HT-29 (cell line): Measurements from ENCODE around the gene SLC2A10. TPM values are rescaled to one million over a fixed set of nuclear protein-coding genes. Genes with fewer than 3 reads are reported as not detected.

ENCODE experiments used
- DNase-seq: peaks from one replicate; pipeline ENCODE4 v3.0.0-alpha.2; 2015; ENCODE audit warnings: low spot score
- total RNA-seq: library from RNA; depleted of rRNA; stranded (reverse); fragments of >200 nt; shearing (Covaris generic); gene quantifications from 2 replicates; pipeline ENCODE4 v1.2.3, GENCODE V29; 2014

Gene SLC2A10
- total RNA-seq, 1 experiment from 2014 or later: 3.5 TPM

DNA sequence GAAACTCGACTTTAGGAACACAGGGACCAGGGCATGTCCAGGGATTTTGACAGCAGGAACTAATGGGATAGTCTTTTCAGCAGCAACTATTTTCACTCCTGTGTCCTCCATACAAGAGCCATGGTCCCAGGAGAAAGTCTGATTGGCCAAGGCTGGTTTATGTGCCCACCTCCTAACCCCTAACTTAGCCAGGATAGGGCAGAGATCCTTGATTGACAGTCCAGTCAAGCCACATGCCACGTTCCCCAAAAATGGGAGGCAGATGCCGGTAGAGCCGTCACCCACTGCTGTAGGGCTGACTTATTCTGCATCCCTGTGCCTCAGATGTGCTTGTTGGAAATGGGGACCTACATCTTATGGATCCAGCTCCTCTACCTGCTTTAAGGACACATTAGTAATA, 22.3 kb downstream of the SLC2A10 start:
- no peak for DNase-seq

DNA sequence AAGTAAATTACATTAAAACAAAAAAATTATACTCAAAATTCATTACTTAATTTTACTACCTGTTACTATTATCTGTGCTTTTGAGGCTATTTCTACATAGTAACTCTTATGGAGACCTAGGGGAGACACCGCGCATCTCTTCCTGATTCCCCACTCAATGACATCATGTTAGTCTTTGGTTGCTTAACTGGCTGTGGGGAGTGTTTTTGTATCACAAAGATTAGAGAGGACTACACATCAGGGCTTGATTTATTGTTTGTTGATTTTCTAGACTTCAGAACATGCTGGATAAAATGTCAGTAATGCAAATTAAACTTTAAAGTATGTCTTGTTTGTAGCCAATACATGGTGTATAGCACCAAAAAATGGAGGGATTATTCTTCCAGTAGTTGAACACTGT, 26.0 kb downstream of the SLC2A10 start:
- DNase-seq: no peak

DNA sequence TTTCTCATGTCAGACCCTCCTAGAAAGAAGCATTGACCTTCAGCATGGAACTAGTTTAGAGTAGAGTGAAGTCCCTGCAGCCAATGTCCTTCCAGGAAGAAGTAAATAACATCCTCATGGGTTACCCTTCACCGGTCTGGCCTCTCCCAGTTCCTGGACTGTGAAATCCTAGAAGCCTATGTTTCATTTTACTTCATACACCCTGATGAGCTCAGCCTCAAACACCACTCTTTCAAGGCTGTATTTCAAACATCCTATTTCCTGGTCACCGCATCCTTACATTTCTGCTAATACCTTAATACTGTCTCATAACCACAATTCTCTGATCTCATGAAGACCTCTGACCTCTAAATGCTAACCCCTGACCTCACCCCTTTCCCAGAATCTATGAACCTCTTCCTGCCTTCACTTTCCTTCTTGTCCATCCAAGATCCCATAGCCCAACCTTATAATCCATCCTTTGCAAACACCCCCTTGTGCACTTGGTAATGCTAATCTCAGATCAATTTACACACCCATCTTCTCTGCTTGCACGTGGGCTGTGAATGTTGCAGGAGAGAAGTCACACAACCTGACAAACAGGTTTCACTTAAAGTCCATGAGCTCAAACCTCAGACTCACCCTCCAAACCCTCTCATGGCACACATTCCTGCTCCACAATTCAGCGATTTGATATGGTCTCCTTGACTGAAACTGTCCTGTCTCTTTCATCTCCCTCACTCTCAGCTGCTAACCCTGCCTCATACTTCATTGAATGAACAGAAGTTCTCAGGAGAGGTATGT, 30.2 kb downstream of the SLC2A10 start:
- DNase-seq: peak; percentile 75

DNA sequence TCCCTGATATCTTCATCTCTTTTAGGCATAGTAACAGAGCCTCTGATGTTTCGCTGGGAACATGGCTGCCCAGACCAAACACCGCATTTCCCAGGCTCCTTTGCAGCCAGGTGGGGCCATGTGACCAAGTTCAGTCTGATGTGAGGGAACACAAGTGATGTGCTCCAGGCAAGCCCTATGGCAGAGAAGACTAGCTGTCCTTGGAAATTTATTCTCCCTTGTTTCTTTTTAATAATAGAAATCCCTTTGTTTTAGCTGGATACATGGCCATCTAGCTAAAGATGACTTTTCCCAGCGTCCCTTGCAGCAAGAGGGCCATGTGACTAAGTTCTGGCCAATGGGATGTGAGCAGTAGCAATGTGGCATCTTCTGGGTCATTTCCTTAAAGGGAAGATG, 30.8 kb downstream of the SLC2A10 start:
- DNase-seq: no peak

DNA sequence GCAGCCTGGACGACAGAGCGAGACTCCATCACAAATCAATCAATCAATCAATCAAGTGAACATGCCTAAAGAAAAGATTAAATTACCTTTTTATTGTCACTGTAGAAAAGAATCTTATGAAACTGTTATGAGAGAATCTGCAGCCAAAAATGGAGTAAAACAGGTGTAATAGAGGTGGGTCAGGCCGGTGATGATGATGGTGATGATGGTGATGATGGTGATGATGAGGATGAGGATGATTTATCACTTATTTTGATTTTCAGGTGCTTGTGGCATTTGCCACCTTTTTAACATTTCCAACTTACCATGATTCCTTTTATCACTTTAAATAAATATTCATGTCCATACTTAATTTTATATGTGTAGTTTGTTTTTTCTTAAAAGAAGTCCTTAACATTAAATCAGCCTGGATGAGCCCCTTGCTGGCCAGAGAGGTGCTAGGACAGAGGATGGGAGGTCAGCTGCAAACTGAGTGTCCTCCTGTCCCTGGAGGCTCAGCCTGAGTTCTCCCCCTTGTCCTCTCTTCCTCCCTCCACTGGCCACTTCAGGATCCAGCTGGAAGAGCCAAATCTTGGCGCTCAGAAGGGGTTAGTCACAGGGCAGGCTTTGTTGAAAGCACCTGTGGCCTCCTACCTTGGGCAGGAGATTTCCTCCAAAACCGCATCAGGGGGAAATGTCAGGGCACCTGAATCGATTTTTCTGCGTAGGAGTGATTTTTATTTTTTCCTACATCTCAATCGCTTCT, 32.6 kb downstream of the SLC2A10 start:
- DNase-seq: no peak

DNA sequence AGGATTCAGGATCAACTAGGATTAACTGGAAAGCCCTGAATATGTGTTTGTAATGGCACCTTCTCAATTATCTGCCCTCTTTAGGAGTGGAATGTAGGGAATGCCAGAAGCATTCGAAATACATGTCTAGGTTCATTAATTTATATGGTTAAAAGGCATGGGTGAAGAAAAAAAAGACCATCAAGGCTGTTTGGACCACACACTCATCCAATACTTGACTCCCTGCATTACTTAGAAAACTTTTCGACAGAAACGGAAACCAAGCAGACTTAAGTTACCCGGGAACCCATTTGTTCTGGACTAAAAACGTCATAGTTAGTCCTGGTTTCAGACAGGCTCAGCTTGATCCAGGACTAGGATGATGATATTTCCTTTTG, 33.2 kb downstream of the SLC2A10 start:
- no peak for DNase-seq

DNA sequence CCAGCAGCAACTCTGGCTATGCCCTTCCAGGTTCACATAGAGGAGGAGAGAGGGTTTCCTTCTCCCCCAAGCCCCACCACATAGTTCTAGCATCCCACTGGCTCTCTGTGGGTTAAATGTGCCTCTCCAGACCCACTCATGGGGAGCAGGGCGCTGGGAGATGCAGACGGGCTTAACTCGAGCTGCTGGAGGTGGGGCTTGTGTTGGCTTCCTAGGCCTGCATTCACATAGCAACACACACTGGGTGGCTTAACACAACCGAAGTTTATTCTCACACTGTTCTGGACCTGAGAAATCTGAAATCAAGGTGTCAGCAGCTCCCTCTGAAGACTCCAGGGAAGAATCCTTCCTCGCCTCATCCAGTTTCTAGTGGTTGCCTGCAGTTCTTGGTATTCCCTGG, 33.6 kb downstream of the SLC2A10 start:
- DNase-seq: no peak

DNA sequence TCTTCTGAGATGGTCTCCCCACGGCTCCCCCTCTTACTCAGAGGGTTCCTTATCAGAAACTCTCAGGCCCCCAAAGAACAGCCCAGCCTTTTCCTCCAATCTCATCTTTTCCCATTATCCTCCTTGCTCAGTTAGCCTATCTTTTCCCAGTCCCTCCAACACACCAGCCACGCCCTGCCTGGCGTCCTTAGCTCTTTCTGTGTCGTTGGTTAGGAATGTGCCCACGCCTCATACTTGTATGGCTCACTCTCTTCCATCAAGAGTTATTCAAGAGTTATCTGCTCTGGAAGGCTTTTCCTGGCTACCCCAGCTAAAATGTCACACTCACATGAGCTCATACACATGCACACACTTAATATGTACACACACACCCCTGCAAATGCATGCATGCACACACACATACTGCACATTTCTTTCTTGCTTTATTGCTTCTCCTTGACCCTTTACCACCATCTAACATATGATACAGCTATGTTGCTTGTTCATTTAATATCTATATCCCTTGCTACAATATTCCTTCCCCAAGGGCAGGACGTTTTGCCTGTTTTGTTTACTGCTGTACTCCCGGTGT, 37.6 kb downstream of the SLC2A10 start:
- DNase-seq: no peak

DNA sequence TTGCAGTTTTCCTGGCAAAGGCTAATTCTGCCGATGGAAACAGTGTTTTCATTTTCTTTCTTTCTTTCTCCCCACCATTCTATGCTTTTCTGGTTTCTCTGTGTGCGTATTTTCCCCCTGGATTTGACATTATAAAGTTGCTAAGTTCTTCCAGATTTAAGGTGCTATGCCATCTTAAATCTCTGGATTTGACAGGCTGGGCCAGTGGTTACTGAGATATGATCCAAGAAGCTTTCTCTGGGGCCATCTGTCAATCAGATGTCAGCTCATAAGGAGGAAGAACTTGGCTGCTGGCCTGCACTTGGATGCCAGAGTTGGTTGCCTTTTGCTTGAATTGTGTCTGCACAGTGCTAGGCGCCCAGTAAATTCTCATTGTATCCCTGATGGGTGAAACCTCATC, 39.7 kb downstream of the SLC2A10 start:
- no peak for DNase-seq

DNA sequence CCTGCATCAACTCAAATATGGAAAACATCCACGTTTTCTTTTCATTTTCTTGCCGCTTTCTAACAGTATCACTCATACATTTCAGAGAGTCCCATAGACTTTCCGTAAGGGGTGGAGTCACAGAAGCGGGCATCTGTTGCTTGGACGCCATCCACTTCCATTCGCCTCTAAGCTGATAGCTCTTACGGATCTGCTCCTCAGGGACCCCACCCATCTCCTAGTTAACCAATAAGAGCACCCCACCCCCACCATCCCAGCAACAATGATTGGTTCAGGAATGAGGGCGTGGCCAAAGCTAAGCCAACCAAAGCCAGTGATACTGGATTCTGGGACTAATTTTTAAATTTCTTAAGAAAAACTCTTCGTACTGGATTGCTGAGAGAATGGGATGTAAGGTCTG, 42.4 kb downstream of the SLC2A10 start:
- DNase-seq: no peak

DNA sequence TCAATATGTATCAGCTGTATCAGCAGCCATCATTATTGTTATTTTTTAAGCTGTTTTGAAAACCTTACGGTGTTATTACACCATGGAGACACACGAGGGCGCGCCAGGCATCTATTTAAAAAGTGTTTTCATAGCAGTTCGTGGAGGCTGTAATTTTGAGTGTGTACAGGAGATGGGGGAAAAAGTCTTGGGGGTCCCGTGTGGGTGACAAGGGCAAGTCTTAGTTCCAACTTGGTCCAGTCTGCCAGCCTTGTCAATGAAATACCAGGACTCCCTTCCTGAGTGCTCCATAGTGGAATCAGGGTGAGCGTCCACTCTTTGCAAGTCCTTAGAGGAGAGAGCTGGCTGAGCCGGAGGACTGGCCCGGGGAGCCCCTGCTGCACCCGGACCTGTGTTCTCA, 43.3 kb downstream of the SLC2A10 start:
- DNase-seq: peak; percentile 84

DNA sequence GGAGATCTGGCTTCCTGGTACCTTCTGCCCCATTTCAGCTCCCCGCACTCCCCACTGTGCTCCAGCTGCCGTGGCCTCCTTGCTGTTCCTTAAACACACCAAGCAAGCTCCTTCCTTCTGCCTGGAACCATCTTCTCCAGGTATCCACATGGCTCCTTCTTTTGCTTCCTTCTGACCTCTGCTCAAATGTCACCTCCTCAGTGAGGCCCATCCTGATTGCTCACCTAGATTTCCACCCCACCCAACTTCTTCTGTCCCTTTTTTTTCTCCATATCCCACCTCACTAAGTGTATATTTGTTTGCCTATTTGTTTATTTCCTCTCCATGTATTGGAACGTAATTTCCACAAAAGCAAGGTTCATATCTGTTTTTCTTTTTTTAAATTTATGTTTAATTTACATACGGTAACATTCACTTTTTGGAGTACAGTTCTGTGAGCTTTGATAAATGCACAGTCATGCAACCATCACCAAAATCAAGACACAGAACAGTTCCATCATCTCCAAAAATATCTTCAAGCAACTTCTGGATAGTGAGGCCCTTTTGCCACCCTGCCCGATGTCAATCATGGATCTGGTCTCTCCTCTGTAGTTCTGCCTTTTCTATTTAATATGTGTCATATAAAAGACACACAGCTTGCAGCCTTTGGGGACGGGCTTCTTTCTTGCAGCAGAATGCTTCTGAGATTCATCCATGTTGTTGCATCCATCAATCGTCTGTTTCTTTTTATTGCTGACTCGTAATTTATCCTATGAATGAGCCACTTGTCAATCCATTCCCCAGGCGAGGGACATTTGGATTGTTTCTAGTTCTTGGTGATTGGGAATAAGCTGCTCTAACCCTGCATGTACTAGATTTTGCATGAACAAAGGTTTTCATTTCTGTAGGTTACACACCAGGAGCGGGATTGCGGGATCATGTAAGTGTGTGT, 46.3 kb downstream of the SLC2A10 start:
- no peak for DNase-seq

DNA sequence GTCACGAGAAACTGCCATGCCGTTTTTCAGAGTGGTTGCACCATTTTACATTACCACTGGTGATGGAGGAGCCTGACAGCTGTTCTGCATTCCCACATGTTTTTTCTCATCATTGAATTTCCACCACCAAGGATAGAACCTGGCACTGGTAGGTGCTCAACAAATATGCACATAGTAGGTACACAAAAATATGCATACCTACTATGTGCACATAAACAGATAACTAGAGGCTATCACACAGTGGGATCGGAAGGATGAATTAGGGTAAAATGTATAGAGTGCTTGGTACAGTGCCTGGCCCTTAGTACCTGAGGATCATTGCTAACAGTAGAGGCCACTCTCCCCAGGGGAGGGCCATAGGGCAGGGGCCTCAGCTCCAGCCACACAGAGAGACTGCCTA, 47.0 kb downstream of the SLC2A10 start:
- no peak for DNase-seq

DNA sequence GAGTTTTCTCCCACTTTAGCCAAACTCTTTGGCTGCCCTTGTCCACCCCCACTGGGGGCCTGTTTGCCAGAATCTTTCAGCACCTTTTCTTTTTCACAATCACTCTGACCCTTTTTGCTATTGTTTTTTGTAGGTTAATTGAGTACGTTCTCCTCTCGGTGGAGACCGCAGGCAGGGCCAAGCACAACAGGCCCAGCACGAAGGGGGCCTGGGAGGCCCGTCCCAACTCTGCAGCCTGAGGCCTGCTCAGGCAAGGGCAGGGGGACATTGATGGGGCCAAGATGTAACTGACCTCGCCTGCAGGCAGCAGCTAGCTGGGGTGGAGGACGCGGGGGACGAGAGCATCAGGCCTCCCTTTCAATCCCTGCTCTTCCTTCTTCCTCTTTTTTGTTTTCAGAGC, 47.7 kb downstream of the SLC2A10 start:
- DNase-seq: no peak

DNA sequence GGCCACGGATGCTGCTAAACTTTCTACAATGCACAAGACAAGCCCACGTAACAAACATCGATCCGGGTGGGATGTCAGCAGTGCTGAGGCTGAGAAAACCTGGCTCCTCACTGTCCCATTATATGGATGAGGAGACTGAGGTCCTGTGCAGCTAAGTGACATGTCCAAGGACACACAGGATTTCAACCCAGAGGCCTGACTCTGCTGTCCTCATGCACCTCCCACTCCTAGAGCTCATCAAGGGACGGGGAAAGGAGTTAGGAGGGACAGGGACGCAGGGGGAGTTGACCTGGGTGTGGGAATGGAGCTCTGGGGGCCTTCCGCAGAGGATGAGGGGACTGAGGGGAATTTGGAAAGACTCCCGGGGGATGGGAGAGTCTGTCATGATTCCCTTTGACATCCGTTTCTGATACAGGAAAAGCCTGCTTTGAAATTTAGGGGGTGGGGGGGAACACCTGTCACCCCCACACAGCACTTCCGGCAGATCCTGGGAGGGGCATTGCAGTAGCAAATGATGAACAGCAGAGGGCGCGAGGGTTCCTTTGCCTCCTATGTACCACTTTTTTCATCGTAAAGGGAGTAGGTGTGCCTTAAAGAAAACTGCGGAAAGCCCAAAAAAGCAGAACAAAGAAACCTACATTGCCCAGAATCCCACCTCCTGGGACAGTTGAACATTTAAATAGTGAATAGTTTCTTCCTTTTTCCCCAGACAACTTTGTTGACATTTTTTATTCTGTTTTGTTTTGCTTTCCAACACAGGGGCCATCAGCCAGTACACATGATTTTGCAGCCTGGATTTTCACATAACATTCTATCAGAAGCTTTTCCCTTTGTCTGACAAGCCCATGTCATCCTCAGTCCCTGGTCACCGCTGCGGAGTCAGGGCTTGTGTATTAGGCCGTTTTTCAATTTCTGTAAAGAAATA, 48.6 kb downstream of the SLC2A10 start:
- peak; percentile 90 for DNase-seq

DNA sequence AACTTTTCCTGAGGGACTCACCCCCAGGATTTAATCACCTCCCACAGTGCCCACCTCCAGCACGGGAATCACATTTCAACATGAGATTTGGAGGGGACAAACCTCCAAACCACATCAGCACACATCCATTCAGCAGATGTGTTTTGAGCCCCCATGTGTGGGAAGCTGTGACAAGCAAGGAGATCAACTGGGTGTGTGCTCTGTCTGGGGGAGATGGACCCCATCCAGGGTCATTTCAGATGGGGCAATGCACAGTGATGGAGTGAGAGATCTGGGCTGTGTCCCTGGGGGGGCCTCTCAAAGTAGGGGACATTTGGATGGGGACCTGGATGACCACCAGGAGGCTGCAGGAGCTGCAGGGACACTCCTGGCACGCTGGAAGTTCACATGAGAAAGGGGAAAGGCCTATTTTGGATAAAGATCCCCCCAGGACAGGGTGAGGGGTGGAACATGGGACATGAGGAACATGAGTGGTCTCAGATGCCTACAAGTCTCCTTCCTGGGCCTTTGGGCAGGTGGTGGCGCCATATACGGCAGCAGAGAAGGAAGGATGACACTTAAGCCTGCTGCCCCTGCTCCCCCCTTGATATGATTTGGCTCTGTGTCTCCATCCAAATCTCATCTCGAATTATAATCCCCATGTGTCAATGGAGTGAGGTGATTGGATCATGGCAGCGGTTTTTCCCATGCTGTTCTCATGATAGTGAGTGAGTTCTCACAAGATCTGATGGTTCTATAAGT, 49.6 kb downstream of the SLC2A10 start:
- DNase-seq: no peak

DNA sequence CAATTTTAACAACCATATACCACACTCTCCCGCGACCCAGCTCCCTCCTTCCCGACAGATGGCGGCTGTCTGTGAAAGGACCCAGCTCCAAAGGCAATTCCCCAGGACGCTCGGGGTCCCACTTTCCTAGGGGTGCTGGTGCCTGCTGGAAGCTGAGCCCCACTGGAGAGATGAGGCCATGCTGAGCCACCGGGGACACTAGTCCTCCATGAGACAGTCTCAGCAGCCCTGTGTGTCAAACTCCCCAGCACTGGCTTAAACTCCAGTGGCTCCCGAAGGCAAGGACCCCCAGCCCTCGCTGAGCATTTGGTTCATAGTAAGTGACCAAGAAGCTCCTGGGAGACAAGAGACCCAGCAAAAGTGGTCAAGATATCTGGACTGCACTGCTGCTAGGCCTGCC, 52.1 kb downstream of the SLC2A10 start:
- DNase-seq: no peak

DNA sequence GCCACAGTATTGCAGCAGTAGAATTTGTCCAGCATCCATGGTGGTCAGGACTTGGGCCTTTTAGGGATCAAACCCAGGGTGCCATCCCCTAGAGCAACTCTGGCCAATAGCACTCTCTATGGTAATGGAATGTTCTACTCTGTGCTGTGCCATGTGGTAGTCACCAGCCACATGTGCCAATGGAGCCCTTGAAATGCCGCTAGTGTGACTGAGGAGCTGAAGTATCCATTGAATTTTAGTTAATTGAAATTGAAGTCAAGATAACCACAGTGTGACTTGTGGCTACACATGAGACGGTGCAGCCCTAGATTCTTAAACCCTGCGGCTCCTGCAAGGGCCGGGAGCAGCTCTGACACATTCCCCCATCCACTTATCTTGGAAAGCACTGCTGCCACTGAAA, 54.6 kb downstream of the SLC2A10 start:
- DNase-seq: no peak

DNA sequence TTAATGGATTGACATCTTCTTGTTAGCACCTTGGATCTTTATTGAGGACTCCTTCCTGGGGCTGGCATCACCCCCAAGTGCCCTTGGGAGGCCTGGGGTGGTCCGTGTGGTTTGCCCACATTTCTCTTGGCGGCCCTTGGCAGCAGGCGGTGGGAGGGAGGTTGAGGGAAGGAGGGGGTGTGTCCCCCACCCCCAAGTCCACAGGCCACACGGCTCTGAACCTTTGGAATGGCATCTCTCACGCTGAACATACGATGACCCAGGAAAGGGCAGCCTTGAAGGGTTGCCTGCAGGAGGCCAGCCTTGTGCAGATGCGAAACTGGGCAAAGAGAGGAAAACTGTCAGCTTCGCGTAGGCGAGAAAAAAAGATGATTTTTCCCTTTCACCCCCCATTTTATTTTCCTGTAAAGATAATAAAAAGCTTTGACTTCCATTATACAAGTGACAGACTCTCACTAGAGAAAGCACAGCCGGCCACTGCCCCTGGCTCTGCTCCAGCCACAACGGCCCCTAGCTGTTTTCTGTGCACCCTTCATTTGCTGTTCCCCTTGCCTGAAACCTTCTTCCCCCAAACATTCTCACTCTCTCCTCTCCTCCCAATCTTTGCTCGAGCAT, 56.2 kb downstream of the SLC2A10 start:
- DNase-seq: no peak
